ENCODE data around the gene TRIM8.

TRIM8 gene

GRCh38 chr10:102616066-102616770 lies 28.1 kb upstream of the TRIM8 start:
- no peak for DNase-seq (ENCODE audit: low read depth)

DNA sequence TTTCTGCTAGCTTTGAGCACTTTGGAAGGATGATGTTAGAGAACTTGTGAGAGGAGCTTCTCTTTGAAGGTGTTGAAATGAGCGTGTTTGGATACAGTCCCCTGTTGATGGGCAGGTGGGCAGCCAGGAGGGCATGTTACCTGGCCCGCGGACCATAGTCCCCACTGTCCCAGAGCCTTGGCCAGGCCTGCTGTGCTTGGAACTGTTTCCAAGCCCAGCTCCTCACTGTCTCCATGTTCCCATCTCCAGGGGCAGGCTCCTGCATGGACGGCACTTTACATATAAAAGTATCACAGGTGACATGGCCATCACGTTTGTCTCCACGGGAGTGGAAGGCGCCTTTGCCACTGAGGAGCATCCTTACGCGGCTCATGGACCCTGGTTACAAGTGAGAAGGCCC lies 27.2 kb upstream of the TRIM8 start:
- no peak for DNase-seq (ENCODE audit: low read depth)

DNA sequence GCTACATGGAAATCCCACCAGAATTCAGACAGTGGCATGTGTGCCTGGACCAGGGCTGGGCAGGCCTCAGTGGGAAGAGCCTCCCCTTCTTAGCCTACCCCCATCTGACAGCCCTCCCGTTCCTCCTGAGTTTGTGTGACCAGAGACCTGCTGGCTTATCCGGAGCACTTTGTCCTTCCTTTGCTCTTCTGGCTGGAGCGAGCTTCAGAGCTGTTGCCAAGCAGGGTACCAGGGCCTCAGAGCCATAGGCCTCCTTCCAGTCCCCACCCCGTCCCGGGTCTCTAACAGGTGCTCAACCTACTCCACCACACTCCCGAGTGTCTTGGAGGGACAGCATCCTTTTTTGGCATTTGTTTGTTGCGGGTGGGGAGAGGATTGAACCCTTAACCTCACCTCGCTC lies 26.5 kb upstream of the TRIM8 start:
- DNase-seq (ENCODE audit: low read depth) = no peak

DNA sequence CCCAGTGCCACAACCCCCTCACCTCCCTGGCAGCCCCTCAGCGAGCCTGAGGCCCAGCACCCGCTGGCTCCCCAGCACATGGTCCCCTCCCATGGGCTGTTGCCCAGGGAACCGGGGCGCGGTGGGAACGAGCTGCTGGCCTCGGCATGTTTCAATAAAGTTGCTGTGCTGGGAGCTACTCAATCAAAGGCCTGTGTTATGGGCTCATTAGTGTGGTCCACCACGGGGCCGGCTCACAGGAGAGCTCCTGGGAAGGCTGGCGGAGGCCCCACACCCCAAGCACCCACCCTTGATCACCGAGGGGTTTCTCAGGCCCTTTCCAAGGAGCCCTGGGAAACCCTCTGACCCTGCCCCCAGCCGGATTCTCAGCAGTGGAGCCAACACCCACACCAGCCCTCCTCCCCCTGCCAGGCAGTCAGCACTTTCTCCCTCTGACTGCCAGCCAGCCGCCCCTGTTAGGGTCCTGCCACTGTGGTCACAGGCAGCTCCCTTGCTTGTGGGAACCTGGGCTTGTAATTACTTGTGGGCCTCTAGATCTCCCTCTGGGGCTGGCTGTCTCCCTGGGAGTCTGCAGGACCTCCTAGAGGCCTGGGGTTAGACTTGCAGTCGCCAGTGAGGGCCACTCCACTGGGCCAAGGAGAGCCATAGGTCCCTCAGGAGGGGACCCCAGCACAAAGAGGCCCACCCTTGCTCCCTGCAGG lies 24.8 kb upstream of the TRIM8 start:
- DNase-seq (ENCODE audit: low read depth) = no peak

DNA sequence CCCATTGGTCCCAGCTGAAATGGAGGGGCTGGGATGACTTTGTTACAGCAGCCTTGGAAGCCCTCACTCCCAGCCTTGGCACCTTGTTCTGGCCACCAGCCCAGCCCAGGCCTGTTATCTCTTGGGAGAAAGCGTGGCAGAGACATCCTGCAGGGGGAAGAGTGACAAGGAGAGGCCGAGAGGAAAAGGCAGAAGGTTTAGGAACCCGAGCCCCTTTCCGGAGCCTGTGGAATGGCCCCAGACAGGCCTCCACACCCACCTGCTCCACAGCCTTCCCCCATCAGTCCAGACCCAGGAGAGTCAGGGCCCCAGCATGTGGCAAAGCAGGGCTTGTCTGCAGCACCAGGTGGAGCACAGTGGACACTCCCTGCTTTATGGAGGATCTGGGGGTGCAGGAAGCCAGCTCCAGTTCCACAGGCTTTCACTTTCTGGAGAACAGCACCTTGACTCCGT lies 24.1 kb upstream of the TRIM8 start:
- no peak for DNase-seq (ENCODE audit: low read depth)

DNA sequence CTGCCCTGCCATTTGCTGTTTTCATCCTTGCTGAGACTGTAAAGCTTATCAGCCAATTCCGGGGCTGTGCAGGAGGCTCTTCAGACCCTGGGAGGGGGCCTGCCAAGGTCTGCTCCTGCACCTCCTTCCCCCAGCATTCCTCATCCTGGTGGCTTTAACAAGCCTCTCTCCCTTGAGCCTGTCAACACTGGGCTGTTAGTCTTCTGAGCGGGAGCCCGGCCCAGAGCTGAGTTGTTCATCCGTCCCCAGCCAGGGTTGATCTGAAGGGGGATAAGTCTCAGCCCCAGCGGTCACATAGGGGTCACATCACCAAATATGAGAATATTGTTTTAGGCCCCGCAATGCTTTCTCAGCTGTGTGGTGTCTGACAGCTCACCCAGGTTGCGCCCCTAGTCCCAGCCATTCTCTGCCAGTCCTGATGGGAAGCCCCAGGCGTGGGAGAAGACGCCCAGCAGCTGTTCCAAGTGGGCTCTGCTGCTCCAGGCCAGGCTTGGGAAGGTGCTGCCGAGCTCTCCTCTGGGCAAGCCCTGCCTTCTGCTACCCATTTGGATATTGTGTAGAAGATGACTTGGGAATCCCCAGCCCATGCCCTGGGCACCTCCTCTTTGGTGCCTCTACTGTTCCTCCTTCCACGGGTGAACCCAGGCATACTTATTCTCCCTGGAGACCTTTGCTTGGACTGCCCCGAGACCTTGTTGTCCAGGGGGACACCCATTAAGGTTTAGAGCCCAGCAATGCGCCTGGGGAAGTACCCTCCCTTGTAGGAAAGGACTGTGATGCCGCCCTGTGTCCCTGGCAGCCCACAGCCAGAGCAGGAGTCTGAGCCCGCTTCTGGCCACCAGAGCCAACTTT lies 23.5 kb upstream of the TRIM8 start:
- DNase-seq (ENCODE audit: low read depth) = no peak

GRCh38 chr10:102621443-102622325 lies 22.6 kb upstream of the TRIM8 start:
- no peak for DNase-seq (ENCODE audit: low read depth)

GRCh38 chr10:102624094-102624493 lies 20.2 kb upstream of the TRIM8 start:
- no peak for DNase-seq (ENCODE audit: low read depth)

GRCh38 chr10:102624751-102625645 lies 19.3 kb upstream of the TRIM8 start:
- DNase-seq (ENCODE audit: low read depth) = no peak

DNA sequence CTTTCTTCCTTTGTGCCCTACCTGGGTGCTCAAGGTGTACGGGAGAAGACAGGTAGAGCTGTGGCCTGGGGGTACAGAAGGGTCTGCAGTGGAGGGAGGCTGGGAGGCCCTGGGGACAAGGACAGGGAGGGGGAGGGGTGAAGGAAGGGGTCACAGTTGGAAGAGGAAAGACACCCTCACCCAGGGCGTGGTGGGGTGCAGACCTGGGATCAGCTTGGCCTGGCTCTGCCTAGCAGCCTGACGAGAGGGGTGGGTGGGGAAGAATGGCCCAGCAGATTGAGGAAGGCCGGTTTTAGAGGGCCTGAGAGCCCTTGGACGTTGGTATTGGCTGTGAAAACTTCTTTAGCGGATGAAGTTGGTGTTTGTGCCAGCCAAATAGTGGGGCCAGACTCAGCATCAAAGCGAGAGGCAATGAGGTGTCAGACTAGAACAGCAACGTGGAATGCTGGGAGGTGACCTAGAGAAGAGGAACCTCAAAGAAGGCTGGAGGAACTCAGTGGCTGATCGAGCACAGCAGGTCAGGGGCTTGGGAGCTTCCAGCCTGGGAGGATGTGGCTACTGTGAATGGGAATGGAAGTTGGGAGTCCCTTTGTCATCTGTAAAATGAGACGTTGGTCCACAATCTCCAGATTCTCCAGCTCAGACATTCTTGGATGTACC lies 18.1 kb upstream of the TRIM8 start:
- DNase-seq (ENCODE audit: low read depth) = no peak

GRCh38 chr10:102627291-102627735 lies 17.0 kb upstream of the TRIM8 start:
- DNase-seq (ENCODE audit: low read depth) = no peak

- peak; percentile 72 for DNase-seq (ENCODE audit: low read depth)
Observed at GRCh38 chr10:102627736-102628293, 16.5 kb upstream of the TRIM8 start.

DNA sequence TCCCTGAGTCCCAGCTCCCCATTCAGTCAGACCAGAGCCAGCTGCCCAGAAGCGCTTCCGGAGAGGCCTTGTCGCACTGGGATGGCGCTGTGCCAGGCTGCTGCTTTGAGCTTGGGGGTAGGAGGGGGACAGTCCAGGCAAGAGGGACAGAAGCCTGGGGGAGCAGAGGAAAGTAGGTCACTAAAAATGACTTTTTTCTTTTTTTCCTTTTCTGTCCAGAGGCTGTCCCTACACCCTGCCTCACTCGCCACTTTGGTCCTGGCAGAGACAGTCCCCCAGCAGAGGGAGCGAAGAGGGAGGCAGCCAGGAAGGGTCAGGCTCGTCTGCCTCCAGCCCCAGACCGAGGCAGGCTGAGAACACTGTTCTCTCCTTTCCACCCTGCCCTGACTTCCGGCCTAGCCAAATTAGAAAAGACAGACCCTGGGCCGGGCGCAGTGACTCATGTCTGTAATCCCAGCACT lies 15.8 kb upstream of the TRIM8 start:
- no peak for DNase-seq (ENCODE audit: low read depth)

GRCh38 chr10:102629661-102630614 lies 14.3 kb upstream of the TRIM8 start:
- DNase-seq (ENCODE audit: low read depth) = peak; percentile 93

- no peak for DNase-seq (ENCODE audit: low read depth)
Observed at GRCh38 chr10:102630663-102631062, 13.6 kb upstream of the TRIM8 start.

- DNase-seq (ENCODE audit: low read depth) = no peak
Observed at GRCh38 chr10:102631525-102632393, 12.5 kb upstream of the TRIM8 start.

- no peak for DNase-seq (ENCODE audit: low read depth)
Observed at GRCh38 chr10:102632394-102633111, 11.7 kb upstream of the TRIM8 start.
